Thyroid gland (tissue), 4 donors: ENCODE measurements around the gene RAPGEF4.

Experiments used
- POLR2A ChIP-seq, 2 donors: fragments of 450-650 bp; IDR thresholded peaks; one replicate each; pipeline ENCODE4 v1.6.1; 2017; ENCODE audit warnings: antibody characterized with exemption in 2 of 2, mild to moderate bottlenecking in 2 of 2, moderate library complexity in 1 of 2
- TF ChIP-seq, protein P1 (sequence below), 6 experiments: fragments of 200-600 bp in 3 of 6; fragments of 450-650 bp in 3 of 6; sonication (generic) in 3 of 6; IDR thresholded peaks; one replicate each; pipeline ENCODE4 v1.5.1; 2016 to 2019; ENCODE audit warnings: antibody characterized with exemption in 6 of 6, mild to moderate bottlenecking in 2 of 6, inconsistent platforms in 1 of 6, moderate library complexity in 1 of 6

DNA sequence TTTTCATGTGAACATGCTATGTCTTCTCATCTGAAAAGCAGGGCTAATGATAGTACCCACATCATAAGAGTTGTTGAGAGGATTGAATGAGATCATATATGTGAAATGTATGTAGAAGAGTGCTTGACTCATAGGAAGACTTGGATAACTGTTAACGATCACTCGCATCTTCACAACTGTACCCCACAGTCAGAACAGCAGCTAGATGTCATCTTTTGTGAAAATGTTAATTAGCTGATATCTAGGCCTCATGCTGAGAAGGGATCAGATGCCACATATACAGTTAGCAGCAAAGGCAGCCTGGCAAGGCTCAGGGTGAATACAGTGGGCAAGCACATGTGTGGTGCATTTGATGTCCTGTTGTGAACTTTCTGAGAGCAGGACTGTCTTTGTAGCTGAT is 364.2 kb downstream of the RAPGEF4 start:
- TF ChIP-seq, protein P1, sequence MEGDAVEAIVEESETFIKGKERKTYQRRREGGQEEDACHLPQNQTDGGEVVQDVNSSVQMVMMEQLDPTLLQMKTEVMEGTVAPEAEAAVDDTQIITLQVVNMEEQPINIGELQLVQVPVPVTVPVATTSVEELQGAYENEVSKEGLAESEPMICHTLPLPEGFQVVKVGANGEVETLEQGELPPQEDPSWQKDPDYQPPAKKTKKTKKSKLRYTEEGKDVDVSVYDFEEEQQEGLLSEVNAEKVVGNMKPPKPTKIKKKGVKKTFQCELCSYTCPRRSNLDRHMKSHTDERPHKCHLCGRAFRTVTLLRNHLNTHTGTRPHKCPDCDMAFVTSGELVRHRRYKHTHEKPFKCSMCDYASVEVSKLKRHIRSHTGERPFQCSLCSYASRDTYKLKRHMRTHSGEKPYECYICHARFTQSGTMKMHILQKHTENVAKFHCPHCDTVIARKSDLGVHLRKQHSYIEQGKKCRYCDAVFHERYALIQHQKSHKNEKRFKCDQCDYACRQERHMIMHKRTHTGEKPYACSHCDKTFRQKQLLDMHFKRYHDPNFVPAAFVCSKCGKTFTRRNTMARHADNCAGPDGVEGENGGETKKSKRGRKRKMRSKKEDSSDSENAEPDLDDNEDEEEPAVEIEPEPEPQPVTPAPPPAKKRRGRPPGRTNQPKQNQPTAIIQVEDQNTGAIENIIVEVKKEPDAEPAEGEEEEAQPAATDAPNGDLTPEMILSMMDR (IDR thresholded peaks at IDR 0.05) = no peak
- TF ChIP-seq POLR2A (IDR thresholded peaks at IDR 0.05) = no peak
